ENCODE data around the gene ASB14.

The ASB14 gene

DNA sequence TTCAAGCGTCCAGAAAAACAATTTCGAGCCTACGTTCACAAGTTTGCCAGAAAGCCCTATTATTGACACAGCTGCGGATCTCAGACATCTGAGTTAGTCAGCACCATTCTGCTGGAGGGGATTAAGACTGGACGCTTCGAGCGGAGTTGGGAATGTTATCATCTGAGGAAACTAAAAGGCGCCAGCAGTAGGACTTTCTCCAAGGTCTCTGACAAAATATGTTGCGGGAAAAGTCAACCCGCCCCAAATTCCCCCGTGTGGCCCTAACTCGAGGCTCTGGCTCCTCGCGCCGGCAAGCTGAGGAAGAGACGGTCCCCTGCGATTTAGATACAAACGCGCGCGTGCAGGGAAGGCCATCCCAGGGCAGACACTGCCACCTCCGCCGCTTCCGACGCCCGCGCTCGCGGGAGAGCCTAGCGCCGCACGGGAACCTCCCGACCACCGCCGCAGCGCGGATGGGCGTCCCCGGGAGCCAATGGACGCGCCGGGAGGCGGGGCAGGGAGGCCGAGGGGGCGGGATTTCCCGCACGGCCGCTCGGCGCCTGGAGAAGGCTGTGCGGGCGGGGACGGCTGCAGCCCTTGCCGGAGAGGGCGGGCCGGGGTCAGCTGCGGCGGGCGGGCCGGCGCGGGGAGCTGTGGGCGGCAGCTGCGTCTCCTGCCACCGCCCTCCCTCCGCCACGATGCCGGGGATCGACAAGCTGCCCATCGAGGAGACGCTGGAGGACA, 65.1 kb downstream of the ASB14 start, which contains the start of gene APPL1 (continued):
- TF ChIP-seq, protein P1, sequence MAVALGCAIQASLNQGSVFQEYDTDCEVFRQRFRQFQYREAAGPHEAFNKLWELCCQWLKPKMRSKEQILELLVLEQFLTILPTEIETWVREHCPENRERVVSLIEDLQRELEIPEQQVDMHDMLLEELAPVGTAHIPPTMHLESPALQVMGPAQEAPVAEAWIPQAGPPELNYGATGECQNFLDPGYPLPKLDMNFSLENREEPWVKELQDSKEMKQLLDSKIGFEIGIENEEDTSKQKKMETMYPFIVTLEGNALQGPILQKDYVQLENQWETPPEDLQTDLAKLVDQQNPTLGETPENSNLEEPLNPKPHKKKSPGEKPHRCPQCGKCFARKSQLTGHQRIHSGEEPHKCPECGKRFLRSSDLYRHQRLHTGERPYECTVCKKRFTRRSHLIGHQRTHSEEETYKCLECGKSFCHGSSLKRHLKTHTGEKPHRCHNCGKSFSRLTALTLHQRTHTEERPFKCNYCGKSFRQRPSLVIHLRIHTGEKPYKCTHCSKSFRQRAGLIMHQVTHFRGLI (tag by site-specific recombination; IDR thresholded peaks at IDR 0.05): 0 out of 2 replicates have a peak, but pooled peaks have one; percentile 8
- no peak for TF ChIP-seq ZNF214 (tag by site-specific recombination; IDR thresholded peaks at IDR 0.05; ENCODE audit: borderline replicate concordance)
- TF ChIP-seq ZBTB6 (tag by site-specific recombination; IDR thresholded peaks at IDR 0.05): no peak
- no peak for TF ChIP-seq ZFP3 (tag by site-specific recombination; IDR thresholded peaks at IDR 0.05; ENCODE audit: low read depth)
- peak; percentile 82 for TF ChIP-seq ZFHX2 (tag by site-specific recombination; conservative IDR thresholded peaks at IDR 0.05)
- TF ChIP-seq ZNF600 (tag by site-specific recombination; IDR thresholded peaks at IDR 0.05): peak; percentile 74
- no peak for TF ChIP-seq ZNF776 (tag by site-specific recombination; IDR thresholded peaks at IDR 0.05; ENCODE audit: borderline replicate concordance)
- no peak for TF ChIP-seq REPIN1 (tag by site-specific recombination; IDR thresholded peaks at IDR 0.05; ENCODE audit: low read depth)
- TF ChIP-seq RBAK (tag by site-specific recombination; IDR thresholded peaks at IDR 0.05): no peak
- TF ChIP-seq, protein P2, sequence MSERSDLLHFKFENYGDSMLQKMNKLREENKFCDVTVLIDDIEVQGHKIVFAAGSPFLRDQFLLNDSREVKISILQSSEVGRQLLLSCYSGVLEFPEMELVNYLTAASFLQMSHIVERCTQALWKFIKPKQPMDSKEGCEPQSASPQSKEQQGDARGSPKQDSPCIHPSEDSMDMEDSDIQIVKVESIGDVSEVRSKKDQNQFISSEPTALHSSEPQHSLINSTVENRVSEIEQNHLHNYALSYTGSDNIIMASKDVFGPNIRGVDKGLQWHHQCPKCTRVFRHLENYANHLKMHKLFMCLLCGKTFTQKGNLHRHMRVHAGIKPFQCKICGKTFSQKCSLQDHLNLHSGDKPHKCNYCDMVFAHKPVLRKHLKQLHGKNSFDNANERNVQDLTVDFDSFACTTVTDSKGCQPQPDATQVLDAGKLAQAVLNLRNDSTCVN (tag by site-specific recombination; optimal IDR thresholded peaks at IDR 0.05): peak; percentile 84
- TF ChIP-seq ZNF654 (tag by site-specific recombination; IDR thresholded peaks at IDR 0.05; ENCODE audit: low read depth): no peak

DNA sequence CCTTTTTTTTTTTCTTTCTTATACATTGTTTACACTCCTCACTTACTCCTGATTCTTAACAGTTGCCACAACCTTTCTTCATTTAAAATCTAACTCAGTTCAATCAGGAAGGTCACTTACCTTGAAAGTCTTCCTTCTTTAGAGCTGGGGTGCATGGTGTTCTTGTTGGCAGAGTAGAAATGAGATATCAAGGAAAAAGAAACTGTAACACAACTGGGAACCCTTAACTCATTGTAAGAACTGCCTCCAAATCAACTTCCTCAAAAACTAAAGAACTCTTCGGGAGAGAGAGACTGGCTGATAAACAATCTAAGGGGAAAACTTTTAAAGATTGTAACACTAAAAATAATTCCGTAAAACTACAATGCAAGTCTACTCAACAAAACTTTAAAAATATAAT, 66.3 kb downstream of the ASB14 start:
- Histone ChIP-seq H3K4me1 (ENCODE audit: control insufficient read depth, insufficient read depth, low read length) (no peaks in the 10 kb centered on the region; the same call in 1 of the 2 replicates), H3K27ac (ENCODE audit: extremely low read depth, low read depth, low read length) (no peak overlapping the region), H3K9me3 (ENCODE audit: control insufficient read depth, insufficient read depth, low read depth, low read length) (no peaks in the 10 kb centered on the region), H3K36me3 (ENCODE audit: control insufficient read depth in 2 of 2, insufficient read depth in 1 of 2, low read length in 2 of 2) (no peaks in the 10 kb centered on the region), H3K4me3 (ENCODE audit: low read depth, low read length) (no peak overlapping the region)
- ChIA-PET POLR2A (no interaction called here), CTCF (interaction anchor here (1.0 kb wide), 1 partner anchor 126 kb away, joined by 3 read pairs; no protein-coding TSS in a partner anchor)
- TF ChIP-seq, protein P3, sequence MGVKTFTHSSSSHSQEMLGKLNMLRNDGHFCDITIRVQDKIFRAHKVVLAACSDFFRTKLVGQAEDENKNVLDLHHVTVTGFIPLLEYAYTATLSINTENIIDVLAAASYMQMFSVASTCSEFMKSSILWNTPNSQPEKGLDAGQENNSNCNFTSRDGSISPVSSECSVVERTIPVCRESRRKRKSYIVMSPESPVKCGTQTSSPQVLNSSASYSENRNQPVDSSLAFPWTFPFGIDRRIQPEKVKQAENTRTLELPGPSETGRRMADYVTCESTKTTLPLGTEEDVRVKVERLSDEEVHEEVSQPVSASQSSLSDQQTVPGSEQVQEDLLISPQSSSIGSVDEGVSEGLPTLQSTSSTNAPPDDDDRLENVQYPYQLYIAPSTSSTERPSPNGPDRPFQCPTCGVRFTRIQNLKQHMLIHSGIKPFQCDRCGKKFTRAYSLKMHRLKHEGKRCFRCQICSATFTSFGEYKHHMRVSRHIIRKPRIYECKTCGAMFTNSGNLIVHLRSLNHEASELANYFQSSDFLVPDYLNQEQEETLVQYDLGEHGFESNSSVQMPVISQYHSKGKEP (tag by site-specific recombination; IDR thresholded peaks at IDR 0.05): no peak
- TF ChIP-seq ZNF169 (tag by site-specific recombination; IDR thresholded peaks at IDR 0.05) (no peak), ZSCAN23 (tag by site-specific recombination; IDR thresholded peaks at IDR 0.05) (no peak), GLI2 (tag by site-specific recombination; IDR thresholded peaks at IDR 0.05; ENCODE audit: borderline replicate concordance, low read depth) (no peak), ZNF785 (tag by site-specific recombination; IDR thresholded peaks at IDR 0.05) (no peak), BCL11B (tag by site-specific recombination; IDR thresholded peaks at IDR 0.05; ENCODE audit: low read depth) (no peak), ZNF354C (tag by site-specific recombination; IDR thresholded peaks at IDR 0.05; ENCODE audit: borderline replicate concordance, low read depth) (no peak), ZNF10 (tag by site-specific recombination; IDR thresholded peaks at IDR 0.05) (no peak), OVOL3 (tag by site-specific recombination; IDR thresholded peaks at IDR 0.05) (no peak), ZNF223 (tag by site-specific recombination; IDR thresholded peaks at IDR 0.05) (no peak), ZNF521 (tag by site-specific recombination; IDR thresholded peaks at IDR 0.05) (no peak), ZNF518A (tag by site-specific recombination; conservative IDR thresholded peaks at IDR 0.05; ENCODE audit: low read depth) (no peak), GLI4 (tag by site-specific recombination; IDR thresholded peaks at IDR 0.05) (no peak)

All from HEK293 (cell line).